HG03457 (cell line): ENCODE results near the gene NPSR1.
"Not testable (repeated sequence)": the region's sequence is repeated elsewhere in the genome, so short reads cannot be mapped to it uniquely, and the experiment has no call there.

Experiments used
- ATAC-seq: cut with Tn5 transposase; IDR thresholded peaks from one replicate; pipeline ENCODE4 v1.9.1; 2021; ENCODE audit warnings: moderate number of reproducible peaks; ENCODE audit not compliant: unreplicated experiment

The NPSR1 gene

DNA sequence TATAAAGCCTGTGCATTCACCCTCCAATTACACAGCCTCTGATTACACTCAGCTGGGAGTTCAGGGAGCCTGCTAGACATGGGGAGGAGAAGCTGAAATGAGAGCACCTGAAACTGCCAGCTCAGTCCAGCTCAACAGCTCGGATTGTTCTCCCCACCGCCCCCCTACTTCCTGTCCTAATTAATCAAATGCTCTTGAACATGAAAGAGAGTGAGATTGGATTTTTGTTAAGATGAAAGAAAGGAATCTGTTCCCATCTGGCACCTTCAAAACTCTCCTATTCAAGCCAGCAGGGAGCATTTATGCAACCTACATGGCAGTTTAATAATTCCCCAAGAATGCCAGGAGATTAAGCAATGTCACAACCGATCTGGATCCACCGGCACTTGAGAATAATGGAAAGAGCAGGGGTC is 98.0 kb downstream of the NPSR1 start:
- no peak for ATAC-seq

DNA sequence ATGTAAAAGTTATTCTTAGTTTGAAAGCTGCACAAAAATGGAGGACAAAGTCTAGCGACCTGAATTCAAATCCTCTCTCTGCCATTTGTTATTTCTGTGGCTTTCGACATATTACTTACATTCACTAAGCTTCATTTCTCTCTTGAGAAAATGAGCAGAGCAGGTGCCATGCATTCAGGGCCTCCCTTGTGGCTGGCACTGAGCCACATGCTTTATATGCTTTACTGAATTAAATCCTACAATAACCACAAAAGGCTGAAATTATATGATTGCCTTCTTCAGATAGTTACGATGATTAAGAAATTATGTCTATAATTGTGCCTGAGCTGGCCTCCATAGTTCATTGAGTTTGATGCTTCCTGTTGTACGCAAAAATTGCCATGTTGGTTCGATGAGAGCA is 98.7 kb downstream of the NPSR1 start:
- no peak for ATAC-seq

DNA sequence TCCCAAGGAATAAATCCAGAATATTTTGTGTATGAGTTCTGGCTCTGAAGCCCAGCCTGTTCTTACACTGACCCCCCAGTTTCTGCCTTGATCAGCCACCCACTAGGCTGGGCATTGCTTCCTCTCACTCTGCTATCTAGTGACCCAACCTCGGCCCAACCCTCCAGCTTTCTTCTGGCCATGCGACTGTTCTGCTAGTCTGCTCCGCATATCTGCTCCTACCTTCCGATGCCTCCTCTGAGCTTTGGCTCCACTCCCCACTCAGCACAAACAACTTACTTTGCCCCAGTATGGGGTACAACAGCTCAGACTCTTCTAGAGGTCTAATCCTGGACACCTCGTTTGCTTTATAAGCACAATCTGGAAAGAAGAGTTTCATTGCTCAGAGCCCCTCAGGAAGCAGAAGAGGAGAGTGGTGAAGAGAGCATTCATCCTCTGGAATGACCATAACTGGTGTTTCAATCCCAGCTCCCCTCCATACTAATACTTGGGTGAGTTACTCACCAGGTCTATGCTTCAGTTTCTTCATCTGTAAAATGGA is 99.6 kb downstream of the NPSR1 start:
- ATAC-seq = no peak

DNA sequence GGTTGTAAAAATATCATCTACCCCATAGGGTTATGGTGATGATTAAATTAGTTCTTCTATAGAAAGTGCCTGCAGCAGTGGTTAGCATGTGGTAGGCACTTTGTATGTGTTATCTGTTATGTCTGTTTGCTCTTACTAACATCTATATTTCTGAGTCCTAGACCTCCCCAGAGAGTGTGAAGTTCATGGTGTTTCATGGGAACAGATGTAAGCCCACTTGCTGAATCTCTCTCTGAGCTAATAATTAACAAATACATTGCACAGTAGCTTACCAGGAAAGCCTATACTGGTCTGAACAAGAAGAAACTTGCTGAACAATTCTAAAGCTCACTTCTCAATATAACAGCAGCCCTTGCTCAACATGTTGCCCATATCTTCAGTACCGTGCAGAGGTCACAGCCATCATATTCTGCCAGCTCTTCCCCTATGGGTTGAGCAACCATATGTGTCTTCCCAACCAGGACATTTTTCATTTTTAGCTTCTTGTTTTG is 100.1 kb downstream of the NPSR1 start:
- ATAC-seq = peak; percentile 40

GRCh38 chr7:34759477-34760125 is 101.6 kb downstream of the NPSR1 start:
- no peak for ATAC-seq

DNA sequence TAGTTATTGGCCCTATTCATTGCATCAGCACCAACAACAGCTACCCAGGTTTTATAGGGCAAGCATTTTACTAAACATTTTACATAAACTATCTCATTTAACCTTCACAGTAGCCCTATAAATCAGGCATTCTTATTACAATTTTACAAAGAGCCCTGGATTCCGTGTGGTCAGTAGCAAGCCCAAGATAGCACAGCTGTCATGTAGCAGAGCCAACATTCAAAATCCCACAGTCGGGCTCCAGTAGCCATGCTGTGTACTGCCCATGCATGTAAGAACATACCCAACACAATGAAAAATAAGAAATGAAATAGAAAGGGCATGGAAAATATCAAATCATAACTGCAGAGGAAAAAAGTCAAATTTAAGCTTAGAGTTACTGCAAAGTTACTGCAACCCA is 102.3 kb downstream of the NPSR1 start:
- no peak for ATAC-seq

- ATAC-seq = no peak
These were observed 103.2 kb downstream of the NPSR1 start for GRCh38 chr7:34761206-34761605.

DNA sequence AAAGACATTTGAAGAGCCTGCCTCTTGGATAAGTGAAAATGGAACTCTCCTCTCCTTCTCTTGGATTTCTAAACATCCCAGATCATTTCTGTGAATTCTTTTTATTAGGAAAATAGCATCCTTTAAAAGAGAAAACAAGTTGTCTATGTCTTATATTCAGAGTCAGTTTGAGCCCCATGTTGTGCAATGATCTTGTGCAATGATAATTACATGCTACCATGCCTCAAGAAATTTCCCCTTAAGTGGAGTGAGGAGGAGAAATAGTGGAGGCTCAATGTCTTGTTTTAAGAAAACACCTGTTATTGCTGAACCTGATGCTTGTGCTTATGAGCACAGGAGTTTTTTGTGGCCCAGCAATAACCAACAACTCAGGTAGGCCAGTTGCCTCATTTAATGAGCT is 103.6 kb downstream of the NPSR1 start:
- ATAC-seq = no peak

DNA sequence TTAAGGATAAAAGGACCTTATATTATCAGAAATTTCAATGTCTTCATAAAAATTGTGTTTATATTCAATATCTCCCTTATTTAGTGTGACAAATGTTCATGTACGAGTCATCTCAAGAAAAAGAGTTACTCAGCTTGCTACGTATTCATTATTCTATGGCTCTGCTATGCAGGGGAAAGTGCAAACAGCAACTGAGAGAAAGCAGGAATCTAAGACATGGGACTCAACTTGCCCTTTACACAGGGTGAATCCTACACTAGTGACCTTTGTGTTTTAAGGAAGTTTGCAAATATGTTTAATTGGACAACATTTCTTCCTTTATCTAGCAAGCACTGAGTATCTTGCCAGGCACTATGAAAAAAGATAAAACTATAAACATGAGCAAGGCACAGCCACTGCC is 104.7 kb downstream of the NPSR1 start:
- no peak for ATAC-seq

- ATAC-seq = no peak
These were observed 114.4 kb downstream of the NPSR1 start for GRCh38 chr7:34772296-34772938.

DNA sequence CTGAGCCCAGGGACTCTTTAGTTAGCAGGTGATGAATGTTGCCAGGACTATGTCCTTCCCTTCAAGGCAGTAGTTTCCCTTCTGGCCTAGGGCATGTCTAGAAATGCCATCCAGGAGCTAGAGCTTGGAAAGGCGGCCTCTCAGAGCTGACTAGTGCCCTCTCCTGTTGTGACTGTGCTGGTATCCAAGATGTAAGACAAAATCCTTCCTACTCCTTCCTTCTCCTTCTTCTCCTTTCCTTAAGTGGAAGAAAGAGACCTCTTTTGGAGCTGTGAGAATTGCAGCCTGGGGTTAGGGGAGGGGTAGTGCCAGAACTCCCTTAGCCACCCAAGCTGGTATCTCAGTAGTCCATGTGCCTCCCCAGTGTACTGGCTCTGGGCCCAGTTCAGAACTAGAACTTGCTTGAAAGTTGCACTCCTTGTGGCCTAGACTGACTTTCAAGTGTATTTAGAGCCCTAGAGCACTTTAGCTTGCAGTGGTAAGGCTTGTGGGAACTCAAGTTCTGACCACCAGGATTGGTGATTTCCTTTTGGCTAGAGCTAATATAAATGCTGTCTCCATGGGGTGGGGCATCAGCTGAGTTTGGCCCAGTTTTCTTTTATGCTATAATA is 118.8 kb downstream of the NPSR1 start:
- no peak for ATAC-seq

DNA sequence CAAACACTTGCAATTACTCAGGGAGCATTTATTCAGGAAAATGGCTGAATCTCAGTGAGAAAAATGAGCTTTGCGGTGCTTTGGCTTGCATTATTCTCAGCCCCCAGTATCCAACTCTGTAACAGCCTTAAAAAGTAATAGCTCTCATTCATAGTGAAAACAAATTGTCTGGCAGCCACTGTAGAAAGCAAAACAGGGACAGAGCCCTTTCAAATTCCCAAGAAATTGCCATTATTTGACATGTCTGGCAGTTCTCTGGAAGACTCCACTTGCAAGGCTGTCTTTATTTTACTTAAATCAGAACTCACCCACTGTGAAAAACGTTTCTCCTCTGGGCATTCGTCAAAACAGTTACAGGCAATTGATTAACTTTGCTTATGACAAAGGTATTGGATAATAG is 122.5 kb downstream of the NPSR1 start:
- no peak for ATAC-seq

DNA sequence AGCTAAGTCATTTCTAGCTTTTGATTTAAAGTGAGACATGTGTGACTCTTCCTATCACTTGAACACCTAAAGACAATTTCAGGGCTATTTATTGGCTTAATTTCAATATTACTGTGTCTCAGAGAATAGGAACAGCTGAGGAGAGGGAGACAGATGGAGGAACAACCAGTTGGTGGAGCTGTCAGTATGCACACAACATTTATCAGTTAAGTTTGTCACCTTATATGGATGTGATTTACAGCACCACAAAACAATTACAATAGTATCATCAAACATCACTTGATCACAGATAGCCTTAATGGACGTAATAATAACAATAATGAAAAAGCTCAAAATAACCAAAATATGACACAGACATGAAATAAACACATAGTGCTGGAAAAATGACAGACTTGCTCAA is 129.6 kb downstream of the NPSR1 start:
- ATAC-seq = no peak

DNA sequence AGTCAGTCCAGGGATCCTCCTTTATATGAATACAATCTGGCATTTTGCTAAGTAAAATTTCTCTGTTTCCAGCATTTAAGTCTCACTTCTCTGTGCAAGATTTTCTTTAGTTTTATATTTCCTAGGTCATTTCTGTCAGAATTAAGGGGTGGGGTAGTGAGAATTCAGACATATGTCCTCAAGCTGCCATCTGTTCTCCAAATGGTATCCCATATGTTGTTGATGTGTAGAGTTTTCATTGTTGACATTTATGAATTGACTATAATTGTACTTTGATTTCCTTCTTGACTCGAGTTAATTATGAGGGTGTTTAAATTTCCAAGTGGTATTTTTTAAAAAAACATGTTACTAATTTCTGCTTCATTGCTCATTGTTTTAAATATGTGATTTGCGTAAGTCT is 148.8 kb downstream of the NPSR1 start:
- no peak for ATAC-seq

DNA sequence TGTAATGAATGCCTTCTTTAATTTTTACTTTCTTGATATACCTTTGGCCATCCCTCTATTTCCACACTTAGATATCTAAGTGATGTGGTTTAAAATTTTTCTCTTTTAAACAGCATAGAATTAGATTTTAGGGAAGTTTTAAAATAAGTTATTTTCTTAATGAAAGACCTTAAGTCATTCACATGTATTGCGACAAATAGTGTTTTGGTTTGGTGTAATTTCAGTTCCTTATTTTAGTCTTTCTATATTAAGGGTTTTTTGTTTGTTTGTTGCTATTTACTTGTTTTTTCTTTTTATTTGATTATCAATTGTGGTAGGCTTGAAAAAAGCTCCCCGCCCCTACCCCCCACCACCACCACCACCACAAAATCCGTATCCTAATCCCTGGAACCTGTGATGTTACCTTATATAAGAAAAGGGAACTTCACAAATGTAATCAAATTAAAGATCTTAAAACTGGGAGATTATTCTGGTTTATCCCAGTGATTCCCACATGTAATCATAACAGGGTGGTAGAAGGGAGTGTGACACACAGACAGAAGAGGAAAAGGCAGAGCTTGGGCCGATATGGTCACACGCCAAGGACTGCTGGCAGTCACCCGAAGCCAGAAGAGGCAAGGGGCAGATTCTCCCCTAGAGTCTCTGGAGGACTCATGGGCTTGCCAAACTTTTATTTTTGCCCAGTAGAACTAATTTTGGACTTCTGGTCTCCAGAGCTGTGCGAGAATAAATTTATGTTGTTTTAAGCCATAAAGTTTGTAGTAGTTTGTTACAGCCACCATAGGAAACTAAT is 149.7 kb downstream of the NPSR1 start:
- no peak for ATAC-seq

DNA sequence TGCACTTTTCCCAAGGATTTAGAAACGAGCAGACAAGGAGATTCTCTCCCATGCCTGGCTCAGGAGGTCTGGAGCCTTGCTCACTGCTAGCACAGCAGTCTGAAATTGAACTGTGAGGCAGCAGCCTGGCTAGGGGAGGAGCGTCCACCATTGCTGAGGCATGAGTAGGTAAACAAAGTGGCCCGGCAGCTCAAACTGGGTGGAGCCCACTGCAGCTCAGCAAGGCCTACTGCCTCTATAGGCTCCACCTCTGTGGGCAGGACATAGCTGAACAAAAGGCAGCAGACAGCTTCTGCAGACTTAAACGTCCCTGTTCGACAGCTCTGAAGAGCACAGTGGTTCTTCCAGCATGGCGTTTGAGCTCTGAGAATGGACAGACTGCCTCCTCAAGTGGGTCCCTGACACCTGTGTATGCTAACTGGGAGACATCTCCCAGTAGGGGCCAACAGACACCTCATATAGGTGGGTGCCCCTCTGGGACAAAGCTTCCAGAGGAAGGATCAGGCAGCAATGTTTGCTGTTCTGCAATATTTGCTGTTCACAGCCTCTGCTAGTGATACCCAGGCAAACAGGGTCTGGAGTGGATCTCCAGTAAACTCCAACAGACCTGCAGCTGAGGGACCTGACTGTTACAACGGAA is 156.3 kb downstream of the NPSR1 start:
- not testable (repeated sequence) for ATAC-seq

DNA sequence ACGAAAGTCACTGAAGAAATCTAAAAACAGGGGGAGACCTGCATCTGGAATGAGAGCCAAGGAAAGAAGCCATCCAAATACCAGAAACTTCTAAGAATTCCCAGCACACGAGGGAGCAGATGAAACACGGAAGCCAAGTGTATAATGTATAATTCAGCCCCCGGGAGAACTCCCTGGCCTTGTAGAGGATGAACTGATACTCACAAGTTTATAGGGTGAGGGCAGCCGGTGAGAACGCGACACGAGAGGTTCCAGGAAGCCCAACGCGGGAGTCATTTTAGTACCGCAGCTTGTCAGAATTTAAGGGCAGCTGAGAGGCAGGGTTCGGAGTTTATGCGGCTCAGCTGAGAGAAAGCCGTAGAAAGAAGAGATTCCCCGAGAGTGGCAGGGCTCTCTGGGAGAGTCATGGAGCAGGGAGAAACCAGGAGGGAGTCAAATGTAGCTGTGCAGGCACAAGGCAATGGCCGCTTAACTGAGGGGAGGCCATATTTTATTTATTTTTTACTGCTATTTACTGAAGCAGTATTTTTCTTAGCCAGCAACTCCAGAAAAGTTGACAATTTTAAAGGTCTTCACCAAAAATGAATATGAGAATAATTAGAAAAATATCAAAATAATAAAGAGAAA is 164.0 kb downstream of the NPSR1 start:
- no peak for ATAC-seq

DNA sequence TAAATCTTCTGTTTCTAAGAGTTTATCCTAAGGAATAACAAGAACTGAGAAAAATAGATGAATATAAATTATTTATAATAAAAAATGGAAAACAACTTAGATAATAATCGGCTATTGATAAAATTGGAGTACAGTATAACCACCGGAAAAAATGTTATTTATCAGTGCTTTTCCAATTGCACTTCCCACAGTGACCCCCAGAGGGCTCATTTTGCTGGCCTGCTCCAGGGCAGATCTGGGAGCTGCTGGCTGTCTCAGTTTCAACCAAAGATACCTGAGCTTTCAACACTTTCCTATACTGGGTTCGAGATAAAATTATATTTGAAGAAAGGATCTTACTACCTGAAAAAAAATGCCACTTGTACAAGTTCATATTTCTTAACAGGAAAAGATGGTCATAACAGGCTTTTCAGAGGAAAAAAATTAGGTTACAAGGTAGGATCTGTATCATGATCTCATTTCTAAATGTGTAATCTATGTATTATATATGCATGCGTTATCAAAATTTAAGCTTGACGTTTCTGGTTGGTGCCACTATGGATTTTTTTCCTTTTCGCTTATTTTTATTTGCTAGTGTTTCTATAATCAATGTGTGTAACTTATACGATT is 165.7 kb downstream of the NPSR1 start:
- no peak for ATAC-seq

DNA sequence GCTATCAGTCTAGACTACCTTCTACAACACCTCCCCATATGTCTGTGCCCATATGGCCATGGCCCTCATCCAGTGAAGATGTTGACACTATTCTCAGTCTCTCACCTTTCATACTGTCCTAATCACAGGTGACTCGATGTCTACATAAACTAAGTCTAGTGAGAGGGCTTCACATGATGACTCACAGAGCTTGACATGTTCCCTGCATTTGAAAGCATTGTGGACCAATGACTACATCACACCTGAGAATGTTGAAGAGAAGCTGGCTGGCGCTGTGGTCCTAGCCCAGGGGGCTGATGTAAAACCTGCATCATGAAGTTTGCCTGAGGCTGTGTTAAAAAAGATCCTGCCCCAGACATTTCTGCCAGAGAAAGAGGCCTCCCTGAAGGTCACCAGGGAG is 167.2 kb downstream of the NPSR1 start:
- ATAC-seq = no peak

GRCh38 chr7:34830390-34830789 is 172.4 kb downstream of the NPSR1 start:
- ATAC-seq = no peak
